WTC11 (cell line): Measurements from ENCODE around the gene C13orf46. TPM values are rescaled to one million over a fixed set of nuclear protein-coding genes. Genes with fewer than 3 reads are reported as not detected.

Source experiments
- ATAC-seq: fragments of 200-7000 bp; cut with Tn5 transposase; 2 replicates; pipeline ENCODE4 v1.10.0; 2021; ENCODE audit warnings: mild to moderate bottlenecking, moderate library complexity
- CTCF ChIA-PET: fragments of 300-600 bp; sonication (Branson Sonifier 250); formaldehyde crosslinking; loops from one replicate; lab custom pipeline; 2021; ENCODE audit warnings: antibody characterized with exemption; lab: Charles Lee
- POLR2A ChIA-PET: fragments of 350-600 bp; sonication (Branson Sonifier 250); formaldehyde crosslinking; loops from one replicate; lab custom pipeline; 2021; ENCODE audit warnings: antibody characterized with exemption; lab: Charles Lee
- DNase-seq: peaks from one replicate; pipeline ENCODE4 v3.0.0; 2021; ENCODE audit warnings: low spot score
- H3K27ac Mint-ChIP-seq: 2 replicates; pipeline ENCODE4 v1.8.0; 2021; ENCODE audit warnings: mixed read lengths
- H3K27me3 Mint-ChIP-seq: 2 replicates; pipeline ENCODE4 v1.8.0; 2021; ENCODE audit warnings: low read depth, mild to moderate bottlenecking, moderate library complexity, mixed read lengths
- H3K36me3 Mint-ChIP-seq: 2 replicates; pipeline ENCODE4 v1.8.0; 2021; ENCODE audit warnings: mixed read lengths
- H3K4me1 Mint-ChIP-seq: 2 replicates; pipeline ENCODE4 v1.8.0; 2022; ENCODE audit warnings: mixed read lengths
- H3K4me3 Mint-ChIP-seq: 2 replicates; pipeline ENCODE4 v1.8.0; 2021; ENCODE audit warnings: mild to moderate bottlenecking, moderate library complexity, mixed read lengths
- H3K9me3 Mint-ChIP-seq: 2 replicates; pipeline ENCODE4 v1.8.0; 2021; ENCODE audit warnings: mixed read lengths
- ATF1 ChIP-seq: sonication (generic); formaldehyde crosslinking; IDR thresholded peaks from 2 replicates; pipeline ENCODE4 v1.8.1; 2023; ENCODE audit warnings: mild to moderate bottlenecking, moderate library complexity, missing genetic modification reagents
- ATF3 ChIP-seq: sonication (generic); formaldehyde crosslinking; conservative IDR thresholded peaks from 2 replicates; pipeline ENCODE4 v1.8.1; 2022; ENCODE audit warnings: mild to moderate bottlenecking, missing genetic modification reagents
- CREB1 ChIP-seq: sonication (generic); formaldehyde crosslinking; IDR thresholded peaks from 2 replicates; pipeline ENCODE4 v1.8.0; 2023; ENCODE audit warnings: mild to moderate bottlenecking, missing genetic modification reagents
- E2F1 ChIP-seq: sonication (generic); formaldehyde crosslinking; IDR thresholded peaks from 2 replicates; pipeline ENCODE4 v1.8.0; 2022; ENCODE audit warnings: mild to moderate bottlenecking, missing genetic modification reagents
- ERG ChIP-seq: fragments of 250-450 bp; sonication (Bioruptor Pico); IDR thresholded peaks from 2 replicates; pipeline ENCODE4 v1.8.0; 2021; ENCODE audit warnings: mild to moderate bottlenecking
- FOXP1 ChIP-seq: sonication (generic); formaldehyde crosslinking; IDR thresholded peaks from 2 replicates; pipeline ENCODE4 v1.8.0; 2022; ENCODE audit warnings: missing genetic modification reagents, mild to moderate bottlenecking, moderate library complexity, borderline replicate concordance
- GTF2I ChIP-seq: fragments of 250-450 bp; sonication (Bioruptor Pico); conservative IDR thresholded peaks from 2 replicates; pipeline ENCODE4 v1.4.0; 2021; ENCODE audit warnings: mild to moderate bottlenecking
- IRF2 ChIP-seq: sonication (generic); formaldehyde crosslinking; IDR thresholded peaks from 2 replicates; pipeline ENCODE4 v1.8.0; 2022; ENCODE audit warnings: low read depth, missing genetic modification reagents, borderline replicate concordance
- JUN ChIP-seq: sonication (generic); formaldehyde crosslinking; IDR thresholded peaks from 2 replicates; pipeline ENCODE4 v1.8.0; 2023; ENCODE audit warnings: mild to moderate bottlenecking, missing genetic modification reagents
- KAT7 ChIP-seq: sonication (generic); formaldehyde crosslinking; IDR thresholded peaks from 2 replicates; pipeline ENCODE4 v1.8.1; 2023; ENCODE audit warnings: missing genetic modification reagents, mild to moderate bottlenecking, borderline replicate concordance
- NFE2L1 ChIP-seq: sonication (generic); formaldehyde crosslinking; IDR thresholded peaks from 2 replicates; pipeline ENCODE4 v1.8.1; 2023; ENCODE audit warnings: missing genetic modification reagents
- NFYB ChIP-seq: sonication (generic); formaldehyde crosslinking; conservative IDR thresholded peaks from 2 replicates; pipeline ENCODE4 v1.8.0; 2022; ENCODE audit warnings: low read depth, missing genetic modification reagents
- NR2C2 ChIP-seq: sonication (generic); formaldehyde crosslinking; IDR thresholded peaks from 2 replicates; pipeline ENCODE4 v1.8.0; 2022; ENCODE audit warnings: mild to moderate bottlenecking, missing genetic modification reagents
- PRDM15 ChIP-seq: sonication (generic); formaldehyde crosslinking; IDR thresholded peaks from 2 replicates; pipeline ENCODE4 v1.8.0; 2022; ENCODE audit warnings: missing genetic modification reagents
- SP1 ChIP-seq: sonication (generic); formaldehyde crosslinking; conservative IDR thresholded peaks from 2 replicates; pipeline ENCODE4 v1.8.1; 2022; ENCODE audit warnings: missing genetic modification reagents
- ZBTB21 ChIP-seq: sonication (generic); formaldehyde crosslinking; IDR thresholded peaks from 2 replicates; pipeline ENCODE4 v1.8.1; 2023; ENCODE audit warnings: mild to moderate bottlenecking, missing genetic modification reagents, borderline replicate concordance
- ZNF138 ChIP-seq: sonication (generic); formaldehyde crosslinking; conservative IDR thresholded peaks from 2 replicates; pipeline ENCODE4 v1.8.1; 2022; ENCODE audit warnings: mild to moderate bottlenecking, moderate library complexity, missing genetic modification reagents
- ZNF281 ChIP-seq: sonication (generic); formaldehyde crosslinking; IDR thresholded peaks from 2 replicates; pipeline ENCODE4 v1.8.0; 2023; ENCODE audit warnings: mild to moderate bottlenecking, missing genetic modification reagents
- ZNF317 ChIP-seq: sonication (generic); formaldehyde crosslinking; IDR thresholded peaks from 2 replicates; pipeline ENCODE4 v1.8.1; 2023; ENCODE audit warnings: low read depth, mild to moderate bottlenecking, moderate library complexity, missing genetic modification reagents, borderline replicate concordance
- ZNF396 ChIP-seq: fragments of 250-450 bp; sonication (Bioruptor Pico); IDR thresholded peaks from 2 replicates; pipeline ENCODE4 v1.8.0; 2021; ENCODE audit warnings: mild to moderate bottlenecking, moderate library complexity, borderline replicate concordance
- ZNF671 ChIP-seq: fragments of 250-450 bp; sonication (Bioruptor Pico); IDR thresholded peaks from 2 replicates; pipeline ENCODE4 v1.8.0; 2021; ENCODE audit warnings: mild to moderate bottlenecking
- total RNA-seq: library from RNA; stranded (reverse); gene quantifications from 3 replicates; pipeline ENCODE4 v1.2.3, GENCODE V29; 2021

The C13orf46 gene
- total RNA-seq, 1 experiment from 2014 or later = 0.50 TPM

GRCh38 chr13:113958373-113958772 lies 15.5 kb downstream of the C13orf46 start:
- Mint-ChIP-seq H3K4me3 (no peak overlapping the region), H3K27ac (no peak overlapping the region), H3K9me3 (peaks cover 61% of the 10 kb centered on the region), H3K4me1 (no peaks in the 10 kb centered on the region)
- DNase-seq (no peak), ATAC-seq (no peak)
- POLR2A ChIA-PET = no interaction called here
- CTCF ChIA-PET = no interaction called here
- TF ChIP-seq ERG = no peak
- no peak for TF ChIP-seq CREB1 (CRISPR knock-in tag)
- TF ChIP-seq ZBTB21 (CRISPR knock-in tag) = no peak
- no peak for TF ChIP-seq E2F1 (CRISPR knock-in tag)
- no peak for TF ChIP-seq NFYB
- no peak for TF ChIP-seq ZNF281
- no peak for TF ChIP-seq JUN
- TF ChIP-seq, all 79 proteins: peak for 0
- H3K27me3 Mint-ChIP-seq = peaks cover 29% of the 10 kb centered on the region
- peaks cover 55% of the 10 kb centered on the region for H3K36me3 Mint-ChIP-seq

GRCh38 chr13:113956571-113956970 lies 17.3 kb downstream of the C13orf46 start:
- ATAC-seq (no peak), DNase-seq (no peak)
- peaks cover 23% of the 10 kb centered on the region for H3K27me3 Mint-ChIP-seq
- no peaks in the 10 kb centered on the region for H3K4me1 Mint-ChIP-seq
- peaks cover 47% of the 10 kb centered on the region for H3K36me3 Mint-ChIP-seq
- H3K9me3 Mint-ChIP-seq = peaks cover 52% of the 10 kb centered on the region
- H3K27ac Mint-ChIP-seq = no peak overlapping the region
- H3K4me3 Mint-ChIP-seq = no peak overlapping the region
- no peak for TF ChIP-seq SP1
- no peak for TF ChIP-seq IRF2 (CRISPR knock-in tag)
- TF ChIP-seq PRDM15 (CRISPR knock-in tag) = no peak
- TF ChIP-seq NR2C2 (CRISPR knock-in tag) = no peak
- no peak for TF ChIP-seq FOXP1 (CRISPR knock-in tag)
- TF ChIP-seq ATF3 (CRISPR knock-in tag) = no peak
- TF ChIP-seq KAT7 = no peak
- TF ChIP-seq ZNF317 (CRISPR knock-in tag) = no peak
- no peak for TF ChIP-seq NFE2L1 (CRISPR knock-in tag)
- TF ChIP-seq ATF1 (CRISPR knock-in tag) = no peak
- TF ChIP-seq ZBTB21 (CRISPR knock-in tag) = no peak
- no peak for TF ChIP-seq GTF2I
- TF ChIP-seq ZNF396 (CRISPR knock-in tag) = no peak
- no peak for TF ChIP-seq ZNF138 (CRISPR knock-in tag)
- no peak for TF ChIP-seq ZNF671 (CRISPR knock-in tag)
- ChIA-PET CTCF (no interaction called here), POLR2A (no interaction called here)
